GM23248 (cell line): ENCODE measurements around the gene CEACAM5.

ENCODE experiments used
- EZH2 ChIP-seq: fragments of 200-600 bp; sonication (generic); IDR thresholded peaks from 2 replicates; pipeline ENCODE4 v1.6.1; 2018; ENCODE audit warnings: antibody characterized with exemption, mild to moderate bottlenecking; ENCODE audit not compliant: insufficient read depth, poor library complexity, severe bottlenecking
- EZH2phosphoT487 ChIP-seq: fragments of 200-600 bp; sonication (generic); IDR thresholded peaks from 2 replicates; pipeline ENCODE4 v1.6.1; 2018; ENCODE audit warnings: antibody characterized with exemption, moderate library complexity, mild to moderate bottlenecking, low read depth; ENCODE audit not compliant: insufficient read depth

DNA sequence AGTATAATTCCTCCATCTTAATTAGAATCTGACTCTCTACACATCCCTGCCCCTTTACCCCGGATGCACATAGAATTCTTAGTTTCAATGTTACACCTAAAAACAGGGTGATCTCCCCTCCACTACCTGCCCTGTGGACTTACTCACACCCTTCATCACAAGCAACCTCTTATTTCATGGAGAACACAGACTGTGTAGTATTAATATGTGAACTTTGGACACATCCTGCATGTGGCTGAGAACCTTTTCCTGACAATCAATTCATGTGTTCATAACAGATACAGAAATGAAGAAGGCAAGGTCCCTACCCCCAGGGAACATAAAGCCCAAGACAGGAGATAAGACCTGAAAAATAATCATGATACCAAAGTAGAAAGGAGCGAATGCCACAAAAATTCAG lies 58.7 kb downstream of the CEACAM5 start:
- TF ChIP-seq EZH2: no peak
- TF ChIP-seq EZH2phosphoT487: no peak
